Left cardiac atrium (tissue), 4 donors: Measurements from ENCODE around the gene PPP1R14D. TPM values are rescaled to one million over a fixed set of nuclear protein-coding genes. Genes with fewer than 3 reads are reported as not detected.

Experiments
- ATAC-seq, 2 donors: fragments of 200-7000 bp; cut with Tn5 transposase; one replicate each; pipeline ENCODE4 v1.9.1; 2020; ENCODE audit warnings: mild to moderate bottlenecking in 2 of 2, moderate library complexity in 2 of 2
- DNase-seq: peaks from one replicate; pipeline ENCODE4 v3.0.0-alpha.2; 2020
- intact Hi-C, 2 donors: fragments of 100-400 bp; cut with DNase I; formaldehyde crosslinking; loops; one replicate each; pipeline versions ENCODE4 v1.14.1 to v1.15.1; 2022 to 2023
- total RNA-seq, 2 donors: library from RNA; stranded (reverse); fragmentation: NEBNext Ultra II Directional; extraction: Animal tissue kit (Norgen Biotek cat#: 25700); gene quantifications; one replicate each; pipeline ENCODE4 v1.2.1, GENCODE V29; 2021
- donor health status: DM: no; HTN: yes; CAD: no.
- donor health status: DM: no; HTN: yes; CAD: no; lungs with severe emphysema.
- donor health status: DM: yes; HTN: yes; CAD: no.
- donor health status: Dilated cardiomyopathy.

PPP1R14D gene
- total RNA-seq, 2 donors from 2014 or later = not detected

DNA sequence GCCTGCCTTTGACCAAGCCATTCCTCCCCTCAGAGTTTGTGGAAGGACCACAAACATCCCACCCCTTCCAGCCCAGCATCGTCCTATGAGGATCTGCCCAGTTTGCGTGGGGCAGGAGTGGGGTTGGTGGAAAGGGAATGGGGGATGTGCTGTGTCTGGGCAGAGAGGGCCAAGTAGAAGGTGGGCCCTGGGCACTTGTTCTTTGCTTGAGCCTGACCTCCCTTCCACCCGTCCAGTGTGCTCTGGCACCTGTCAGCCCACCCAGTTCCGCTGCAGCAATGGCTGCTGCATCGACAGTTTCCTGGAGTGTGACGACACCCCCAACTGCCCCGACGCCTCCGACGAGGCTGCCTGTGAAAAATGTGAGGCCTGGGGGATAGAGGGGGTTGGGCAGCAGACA, 25.7 kb upstream of the PPP1R14D start:
- intact Hi-C loops = no loop called here
- no peak for DNase-seq
- no peak for ATAC-seq

DNA sequence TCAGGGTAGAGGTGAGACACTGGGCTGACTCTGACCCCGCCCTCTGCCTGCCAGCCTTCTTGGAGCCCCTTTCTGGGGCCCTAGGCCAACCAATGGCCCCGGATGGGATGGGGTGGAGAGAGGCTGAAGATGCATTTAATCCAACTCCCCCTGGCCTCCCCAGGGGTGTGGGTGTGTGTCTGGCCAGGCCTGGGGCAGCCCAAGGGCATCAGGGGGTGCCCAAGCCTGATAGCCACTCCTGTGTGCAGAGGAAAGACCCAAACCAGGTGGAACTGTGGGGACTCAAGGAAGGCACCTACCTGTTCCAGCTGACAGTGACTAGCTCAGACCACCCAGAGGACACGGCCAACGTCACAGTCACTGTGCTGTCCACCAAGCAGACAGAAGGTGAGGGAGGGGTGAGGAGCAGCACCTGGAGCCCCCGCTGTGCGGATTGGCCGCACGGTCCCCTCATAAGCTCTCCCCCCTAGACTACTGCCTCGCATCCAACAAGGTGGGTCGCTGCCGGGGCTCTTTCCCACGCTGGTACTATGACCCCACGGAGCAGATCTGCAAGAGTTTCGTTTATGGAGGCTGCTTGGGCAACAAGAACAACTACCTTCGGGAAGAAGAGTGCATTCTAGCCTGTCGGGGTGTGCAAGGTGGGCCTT, 24.9 kb upstream of the PPP1R14D start:
- DNase-seq = no peak
- no peak for ATAC-seq
- intact Hi-C loops = no loop called here

DNA sequence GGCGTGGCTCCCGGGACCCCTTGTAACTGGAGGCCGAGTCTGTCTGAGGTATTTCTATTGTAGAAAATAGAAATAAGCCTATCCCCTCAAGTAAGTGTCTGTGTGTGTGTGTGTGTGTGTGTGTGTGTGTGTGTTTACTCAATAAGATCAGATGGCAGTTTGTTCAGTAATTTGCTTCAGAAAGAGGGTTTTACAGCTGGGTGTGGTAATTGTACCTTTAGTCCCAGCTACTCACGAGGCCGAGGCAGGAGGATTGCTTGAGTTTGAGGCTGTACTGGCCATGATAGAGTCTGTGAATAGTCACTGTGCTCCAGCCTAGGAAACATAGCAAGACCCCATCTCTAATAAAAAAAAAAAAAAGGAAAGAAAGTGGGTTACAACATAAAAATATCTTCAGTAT, 24.0 kb upstream of the PPP1R14D start:
- no peak for DNase-seq
- no peak for ATAC-seq
- intact Hi-C loops = no loop called here

GRCh38 chr15:40850576-40851112, 22.1 kb upstream of the PPP1R14D start:
- DNase-seq (no peak), ATAC-seq (no peak)
- intact Hi-C loops = no loop called here

DNA sequence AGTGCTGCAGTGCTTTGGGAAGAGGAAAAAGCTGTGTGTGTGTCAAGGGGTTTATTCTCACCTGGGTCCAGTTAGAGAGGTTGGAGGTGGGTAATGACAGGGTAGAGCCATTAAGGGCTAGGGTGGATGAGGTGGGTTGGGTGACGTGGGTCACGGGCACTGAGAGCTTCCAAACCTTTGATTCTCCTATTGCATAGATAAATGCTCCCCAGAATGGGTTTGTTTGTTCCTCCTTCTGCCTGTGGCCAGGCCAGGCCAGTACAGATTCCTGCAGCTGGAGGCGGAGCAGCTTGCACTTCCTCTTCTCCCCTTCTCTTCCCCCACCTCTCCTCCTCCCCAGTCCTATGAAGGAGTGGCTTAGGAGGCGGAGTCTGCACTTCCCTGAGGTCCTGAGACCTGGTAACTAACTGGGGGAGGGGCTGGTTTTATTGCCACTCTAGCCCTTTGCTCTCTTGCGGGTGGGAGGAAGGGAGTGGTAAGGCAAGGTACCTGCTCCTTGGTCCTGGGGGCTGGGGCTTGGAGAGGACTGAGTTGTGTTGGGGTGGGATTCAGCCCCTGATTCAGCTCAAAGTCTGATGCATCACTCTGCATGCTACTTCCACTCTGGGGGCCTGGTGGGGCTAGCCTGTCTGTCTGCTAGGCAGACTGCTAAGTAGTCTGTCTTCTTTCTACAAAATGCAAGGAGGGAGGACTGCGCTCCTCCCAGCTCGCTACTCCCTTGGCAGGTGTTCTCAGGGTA, 18.9 kb upstream of the PPP1R14D start:
- ATAC-seq = peak in 1 of 2 donors; percentile 81
- intact Hi-C loops = no loop called here
- DNase-seq = peak; percentile 56

DNA sequence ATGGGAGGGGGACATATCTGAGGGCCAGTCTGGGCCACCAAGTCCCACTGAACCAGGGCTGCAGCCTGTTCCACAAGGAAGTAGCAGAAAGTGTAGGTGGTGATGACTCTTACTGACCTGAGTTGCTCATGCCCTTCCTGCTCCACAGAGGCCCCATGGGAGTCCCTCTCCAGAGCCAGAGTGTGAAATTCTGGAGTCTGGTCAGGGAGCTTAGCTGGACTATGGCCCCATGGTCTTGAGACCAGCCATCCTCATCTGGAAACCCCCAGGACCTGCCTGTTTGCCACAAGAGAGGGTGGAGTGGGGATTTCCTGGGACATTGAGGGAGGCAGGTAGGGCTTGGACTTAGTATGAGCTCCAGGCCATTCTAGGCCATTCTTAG, 18.3 kb upstream of the PPP1R14D start:
- intact Hi-C loops = no loop called here
- DNase-seq (no peak), ATAC-seq (no peak)

DNA sequence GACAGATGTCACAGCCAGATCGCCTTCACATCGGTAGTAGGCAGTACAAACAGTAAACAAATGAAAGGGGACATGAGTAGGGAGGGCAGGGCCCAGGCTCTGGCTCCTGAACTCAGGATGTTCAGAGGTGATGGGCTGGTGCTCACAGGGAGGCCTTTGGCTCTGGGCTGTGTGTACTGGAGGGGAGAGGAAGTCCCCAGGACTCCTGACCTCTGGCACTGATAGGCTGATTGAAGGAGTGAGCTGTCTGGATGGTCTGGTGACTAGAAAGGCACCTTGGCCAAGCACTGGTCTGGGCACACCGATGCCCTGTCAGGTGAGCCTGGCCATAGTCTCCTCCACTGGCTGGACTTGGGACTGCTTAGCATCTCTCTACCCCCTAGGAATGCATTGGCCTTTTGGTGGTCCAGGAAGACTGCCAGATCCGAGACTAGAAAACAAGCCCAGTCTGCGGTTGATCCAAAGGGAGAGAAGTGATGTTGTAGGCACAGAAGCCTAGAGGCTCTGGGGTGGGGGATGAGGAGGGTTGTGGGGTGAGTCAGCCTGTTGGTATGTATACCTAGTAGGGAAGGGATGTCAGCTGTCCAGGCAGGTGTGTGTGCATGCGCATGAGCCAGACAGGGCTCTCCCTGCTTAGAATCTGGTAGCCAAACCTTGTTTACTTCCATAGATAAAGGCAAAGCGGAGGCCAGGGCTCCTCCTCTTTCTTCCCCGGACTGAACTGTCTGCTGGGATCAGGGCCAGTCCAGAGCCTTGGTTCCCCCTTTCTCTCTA, 17.2 kb upstream of the PPP1R14D start:
- intact Hi-C loops = no loop called here
- ATAC-seq = peak; percentile 14 to 61
- DNase-seq = no peak

DNA sequence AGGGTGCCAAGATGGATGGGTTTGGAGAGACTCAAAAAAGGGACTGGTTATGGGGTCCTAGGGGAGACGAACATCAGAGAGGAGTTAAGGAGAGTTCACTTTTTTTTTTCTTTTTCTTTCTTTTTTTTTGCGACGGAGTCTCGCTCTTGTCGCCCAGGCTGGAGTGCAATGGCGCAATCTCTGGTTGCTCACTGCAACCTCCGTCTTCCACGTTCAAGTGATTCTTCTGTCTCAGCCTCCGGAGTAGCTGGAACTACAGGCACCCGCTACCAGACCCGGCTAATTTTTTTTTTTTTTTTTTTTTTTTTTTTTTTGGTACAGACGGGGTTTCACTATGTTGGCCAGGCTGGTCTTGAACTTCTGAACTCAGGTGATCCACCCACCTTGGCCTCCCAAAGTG, 16.5 kb upstream of the PPP1R14D start:
- DNase-seq = no peak

DNA sequence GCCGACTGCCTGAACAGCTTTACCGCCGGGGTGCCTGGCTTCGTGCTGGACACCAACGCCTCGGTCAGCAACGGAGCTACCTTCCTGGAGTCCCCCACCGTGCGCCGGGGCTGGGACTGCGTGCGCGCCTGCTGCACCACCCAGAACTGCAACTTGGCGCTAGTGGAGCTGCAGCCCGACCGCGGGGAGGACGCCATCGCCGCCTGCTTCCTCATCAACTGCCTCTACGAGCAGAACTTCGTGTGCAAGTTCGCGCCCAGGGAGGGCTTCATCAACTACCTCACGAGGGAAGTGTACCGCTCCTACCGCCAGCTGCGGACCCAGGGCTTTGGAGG, 16.2 kb upstream of the PPP1R14D start:
- intact Hi-C loops = no loop called here
- ATAC-seq = peak; percentile 25 to 33
- DNase-seq = peak; percentile 34

More for the DNA sequence above, 16.5 kb upstream of the PPP1R14D start:
- ATAC-seq = no peak
- intact Hi-C loops = no loop called here

DNA sequence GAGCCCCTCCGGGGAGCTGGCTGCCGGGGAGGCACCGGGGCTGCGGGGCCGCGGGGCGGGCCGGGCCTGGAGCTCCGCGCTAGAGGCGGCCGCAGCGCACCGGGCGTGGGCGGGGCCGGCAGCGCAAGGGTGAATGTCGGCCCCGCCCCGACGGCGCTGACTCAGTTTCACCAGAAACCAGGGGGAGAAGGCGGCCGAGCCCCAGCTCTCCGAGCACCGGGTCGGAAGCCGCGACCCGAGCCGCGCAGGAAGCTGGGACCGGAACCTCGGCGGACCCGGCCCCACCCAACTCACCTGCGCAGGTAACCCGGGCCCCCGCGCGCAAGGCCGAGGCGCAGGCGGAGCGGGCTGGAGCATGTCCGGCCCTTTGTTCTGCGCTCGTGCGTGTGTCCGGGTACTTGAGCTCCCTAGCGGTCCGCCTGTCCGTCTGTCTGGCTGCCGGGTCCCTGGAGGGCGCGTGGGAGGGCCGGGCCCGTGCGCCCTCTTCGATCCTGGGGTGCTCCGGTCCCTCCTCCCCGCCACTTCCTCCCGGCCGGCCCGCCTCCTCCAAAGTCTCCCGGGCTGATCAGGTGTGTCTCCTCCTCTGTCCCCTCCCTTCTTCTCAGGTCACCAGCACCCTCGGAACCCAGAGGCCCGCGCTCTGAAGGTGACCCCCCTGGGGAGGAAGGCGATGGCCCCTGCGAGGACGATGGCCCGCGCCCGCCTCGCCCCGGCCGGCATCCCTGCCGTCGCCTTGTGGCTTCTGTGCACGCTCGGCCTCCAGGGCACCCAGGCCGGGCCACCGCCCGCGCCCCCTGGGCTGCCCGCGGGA, 15.6 kb upstream of the PPP1R14D start, which contains the start of gene SPINT1:
SPINT1 (plus strand) TSS at position 164 of the 811 bp plus-strand sequence; CDS start at position 671, 507 bp downstream.
- ATAC-seq = peak; percentile 55 to 66
- DNase-seq = peak; percentile 36
- intact Hi-C loops = no loop called here

DNA sequence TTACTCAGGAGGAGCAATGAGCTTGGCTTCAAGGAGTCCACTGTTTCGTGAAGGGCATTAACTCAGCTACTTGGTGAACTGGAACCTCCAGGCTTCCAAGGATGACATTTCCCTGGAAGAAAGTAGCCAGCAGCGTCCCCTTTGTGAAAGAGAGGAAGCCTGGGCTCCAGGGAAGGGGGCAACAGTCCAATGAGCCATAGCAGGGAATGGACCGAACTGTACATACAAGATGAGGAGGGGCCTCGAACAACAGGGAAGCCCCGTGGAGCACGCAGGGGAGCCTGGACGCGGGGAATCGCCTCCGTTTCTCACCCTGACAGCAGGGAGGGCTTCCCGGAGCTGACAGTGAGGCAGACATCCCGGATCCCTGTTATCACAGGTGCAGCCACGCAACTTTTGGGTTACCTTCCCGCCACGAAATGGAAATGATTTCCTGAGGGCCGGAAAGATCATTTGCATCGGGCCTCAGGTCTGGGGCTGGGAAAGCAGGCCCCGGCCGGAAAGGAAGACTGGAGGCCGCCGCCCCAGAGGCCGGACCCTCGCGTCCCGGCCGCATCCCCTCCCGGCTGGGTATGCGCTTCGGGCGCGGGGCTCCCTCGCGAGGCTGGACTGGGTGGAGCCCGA, 14.9 kb upstream of the PPP1R14D start:
- no peak for ATAC-seq
- intact Hi-C loops = no loop called here
- no peak for DNase-seq

DNA sequence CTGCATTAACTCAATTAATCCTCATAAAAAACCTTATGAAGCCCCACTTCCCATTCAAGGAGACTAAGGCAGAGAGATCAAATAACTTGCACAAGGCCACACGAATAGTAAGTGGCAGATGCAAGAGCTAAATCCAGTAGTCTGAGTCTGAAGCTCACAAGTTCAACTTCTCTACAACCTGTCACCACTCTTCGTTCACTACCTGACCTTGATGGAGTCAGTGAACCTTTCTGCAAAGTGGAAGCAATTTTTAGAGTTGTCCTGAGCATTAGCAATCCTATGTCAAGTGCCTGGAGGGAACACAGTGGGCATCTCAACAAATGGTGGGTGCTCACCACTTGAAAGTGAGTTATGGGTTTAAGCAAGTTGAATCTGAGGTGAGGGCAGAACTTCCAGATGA, 13.2 kb upstream of the PPP1R14D start:
- no peak for DNase-seq
- intact Hi-C loops = no loop called here
- no peak for ATAC-seq

DNA sequence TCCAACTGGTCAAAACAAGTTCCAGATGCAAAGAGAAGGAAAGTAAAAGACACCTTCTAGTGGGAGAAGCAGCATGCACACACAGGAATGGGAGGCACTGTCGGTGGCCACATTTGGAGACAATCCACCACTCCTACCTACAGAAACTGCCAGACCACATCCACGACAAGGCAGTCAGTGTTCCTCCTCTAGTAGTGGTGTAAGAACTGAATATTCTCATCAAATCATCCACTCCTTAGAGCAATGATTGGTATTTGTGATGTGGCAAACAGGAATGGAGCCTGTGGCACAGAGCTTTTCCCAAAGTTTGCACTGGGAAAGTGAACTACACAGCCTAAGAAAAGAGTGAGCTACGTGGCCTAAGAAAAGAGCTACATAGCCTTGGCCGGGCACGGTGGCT, 10.2 kb upstream of the PPP1R14D start:
- intact Hi-C loops = no loop called here
- ATAC-seq = no peak
- no peak for DNase-seq

- ATAC-seq (no peak), DNase-seq (no peak)
- intact Hi-C loops = no loop called here
Observed at GRCh38 chr15:40836020-40836419, 7.5 kb upstream of the PPP1R14D start.

DNA sequence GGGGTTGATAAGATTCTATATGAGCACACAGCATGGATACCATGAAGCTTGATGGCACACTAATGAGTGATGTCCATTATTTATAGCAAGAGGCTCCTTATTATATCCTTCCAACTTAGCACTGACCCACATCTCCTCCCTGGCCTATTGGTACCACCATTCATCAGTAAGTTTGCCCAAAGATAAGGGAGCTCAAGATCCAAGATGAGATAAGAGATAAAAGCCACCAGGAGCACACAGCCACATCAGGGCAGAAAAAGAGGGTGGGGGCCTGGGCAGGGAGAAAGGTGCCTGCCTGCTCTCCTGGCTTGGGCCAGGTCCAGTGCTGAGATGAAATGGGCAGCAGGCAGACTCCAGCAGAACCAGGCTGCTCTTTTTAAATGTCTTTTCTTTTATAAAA, 4.4 kb upstream of the PPP1R14D start:
- no peak for ATAC-seq
- no peak for DNase-seq
- intact Hi-C loops = no loop called here

GRCh38 chr15:40831861-40832260, 3.4 kb upstream of the PPP1R14D start:
- intact Hi-C loops = no loop called here
- no peak for ATAC-seq

DNA sequence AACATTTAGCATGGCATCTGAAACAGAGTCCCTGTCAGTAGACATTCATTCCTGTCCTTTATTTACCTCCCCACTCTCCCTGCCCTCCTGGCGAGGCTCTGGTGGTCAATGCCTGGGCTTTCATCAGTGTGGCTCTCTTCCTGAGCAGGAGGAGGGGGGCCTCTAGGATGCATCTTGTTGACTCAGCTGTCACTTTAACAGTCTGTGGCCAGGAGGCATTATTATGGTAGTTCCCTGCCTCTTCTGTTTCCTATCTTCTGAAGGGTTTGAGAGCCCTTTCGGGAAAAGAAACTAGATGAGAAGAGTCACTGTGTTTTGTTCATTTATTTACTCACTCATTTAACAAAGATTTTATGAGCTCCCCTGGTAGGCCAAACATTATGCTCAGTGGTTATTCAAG, 2.4 kb upstream of the PPP1R14D start:
- DNase-seq (no peak), ATAC-seq (no peak)
- intact Hi-C loops = no loop called here

More at GRCh38 chr15:40831861-40832260, 3.4 kb upstream of the PPP1R14D start:
- DNase-seq = no peak

DNA sequence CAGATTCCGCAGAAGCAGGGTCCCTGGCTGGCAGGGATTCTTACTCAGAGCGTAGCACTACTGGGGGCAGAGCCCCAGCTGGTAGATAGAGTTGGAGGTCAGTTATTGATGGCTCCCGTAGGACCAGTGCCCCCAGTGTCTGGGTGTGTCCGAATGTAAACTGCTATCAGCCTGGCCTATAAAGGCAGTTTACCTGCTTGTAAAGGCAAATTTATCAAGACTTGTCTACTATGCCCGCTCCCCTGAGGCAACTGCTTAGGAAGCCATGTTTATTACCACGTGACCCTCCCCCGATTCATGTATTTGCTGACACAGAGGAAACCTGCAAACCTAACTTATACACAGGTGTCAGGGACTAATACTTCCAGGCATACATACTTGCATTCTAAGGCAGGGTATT, 607 bp upstream of the PPP1R14D start:
- intact Hi-C loops = no loop called here
- ATAC-seq = no peak
- DNase-seq = no peak
